HG03175 (cell line): ENCODE data around the gene UTF1.
A peak's percentile ranks its signal among the peaks of the same experiment; 100 is the strongest.

Experiments used
- ATAC-seq: cut with Tn5 transposase; IDR thresholded peaks from one replicate; pipeline ENCODE4 v1.9.1; 2021; ENCODE audit warnings: mild to moderate bottlenecking, moderate library complexity; ENCODE audit not compliant: unreplicated experiment

UTF1 gene

GRCh38 chr10:133276435-133277201 is 46.6 kb downstream of the UTF1 start, which contains the start of gene ADAM8:
TSS of gene ADAM8 (minus strand) at chr10:133276868. CDS start at chr10:133276817, 51 bp downstream.
- peak; percentile 52 for ATAC-seq

- no peak for ATAC-seq
Measured at GRCh38 chr10:133277277-133277992, 47.4 kb downstream of the UTF1 start.

- no peak for ATAC-seq
Measured at GRCh38 chr10:133277993-133278576, 48.1 kb downstream of the UTF1 start.

- ATAC-seq = peak; percentile 41
Measured at GRCh38 chr10:133278577-133279265, 48.7 kb downstream of the UTF1 start.

GRCh38 chr10:133279326-133280226 is 49.6 kb downstream of the UTF1 start:
- ATAC-seq = no peak

- ATAC-seq = no peak
Measured at GRCh38 chr10:133280391-133281059, 50.5 kb downstream of the UTF1 start.

GRCh38 chr10:133281084-133281483 is 51.1 kb downstream of the UTF1 start:
- ATAC-seq = no peak
